ENCODE data around the gene DCST1. TPM values are rescaled to one million over a fixed set of nuclear protein-coding genes. Genes with fewer than 3 reads are reported as not detected.
"Not testable (repeated sequence)": the region's sequence is repeated elsewhere in the genome, so short reads cannot be mapped to it uniquely, and the experiment has no call there.

Gene DCST1
- total RNA-seq (2014; rRNA removed): not detected in 2 replicates
- Bru-seq, nascent RNA: percentile 12 among the genes with signal in this experiment
- percentile 21 among the genes with signal in this experiment for BruChase-seq, experiment 1, labeled RNA remaining after a 6-hour chase
- percentile 18 among the genes with signal in this experiment for BruChase-seq, experiment 2, labeled RNA remaining after a 2-hour chase
- long read RNA-seq, partial matches to known transcripts: 0 of 2 reads
- long read RNA-seq, other reads (novel, unspliced or antisense): 2 of 2 reads

GRCh38 chr1:155033524-155033923, at the start of gene DCST1, which contains the start of gene DCST2:
Gene DCST1, plus strand, starts transcription at chr1:155033824. Its CDS starts 213 bp downstream, at chr1:155034037.
Gene DCST2, minus strand, starts transcription at chr1:155033781. Its CDS starts 80 bp downstream, at chr1:155033701.
- intact Hi-C loops (cut with micrococcal nuclease): no loop called here
- no peaks in the 10 kb centered on the region for H3F3A ChIP-seq (ENCODE audit: low read length, unreplicated experiment)
- H3K9me3 ChIP-seq (ENCODE audit: low read length): no peaks in the 10 kb centered on the region
- POLR2A ChIA-PET (ENCODE audit: unreplicated experiment): no interaction called here
- CTCF ChIA-PET: no interaction called here
- H3K27me3 ChIP-seq (ENCODE audit: low read length): no peaks in the 10 kb centered on the region
- H3K36me3 ChIP-seq (ENCODE audit: low read depth, low read length): no peaks in the 10 kb centered on the region
- BruUV-seq (replicated peaks): no TSS peak
- H3K4me2 ChIP-seq (ENCODE audit: low read length): no peak within 1 kb of the TSS
- DNase-seq: no peak
- no peak within 1 kb of the TSS for H3K9ac ChIP-seq (ENCODE audit: low read length)
- H3K79me2 ChIP-seq (ENCODE audit: low read length): no peaks in the 10 kb centered on the region
- no peaks in the 10 kb centered on the region for H4K20me1 ChIP-seq (ENCODE audit: low read length)
- no peak for ATAC-seq
- H3K27ac ChIP-seq (ENCODE audit: low read length): no peak within 1 kb of the TSS
- peaks cover 8% of the 10 kb centered on the region for H3K4me1 ChIP-seq (ENCODE audit: insufficient read depth, low read length)
- no peaks in the 10 kb centered on the region for H3K9me2 ChIP-seq (replicated peaks; ENCODE audit: low read length)
- H3K4me3 ChIP-seq (ENCODE audit: low read length): no peak within 1 kb of the TSS
- no peak for TF ChIP-seq EZH2 (IDR thresholded peaks at IDR 0.05; ENCODE audit: low read length, unreplicated experiment)
- TF ChIP-seq, protein P1, sequence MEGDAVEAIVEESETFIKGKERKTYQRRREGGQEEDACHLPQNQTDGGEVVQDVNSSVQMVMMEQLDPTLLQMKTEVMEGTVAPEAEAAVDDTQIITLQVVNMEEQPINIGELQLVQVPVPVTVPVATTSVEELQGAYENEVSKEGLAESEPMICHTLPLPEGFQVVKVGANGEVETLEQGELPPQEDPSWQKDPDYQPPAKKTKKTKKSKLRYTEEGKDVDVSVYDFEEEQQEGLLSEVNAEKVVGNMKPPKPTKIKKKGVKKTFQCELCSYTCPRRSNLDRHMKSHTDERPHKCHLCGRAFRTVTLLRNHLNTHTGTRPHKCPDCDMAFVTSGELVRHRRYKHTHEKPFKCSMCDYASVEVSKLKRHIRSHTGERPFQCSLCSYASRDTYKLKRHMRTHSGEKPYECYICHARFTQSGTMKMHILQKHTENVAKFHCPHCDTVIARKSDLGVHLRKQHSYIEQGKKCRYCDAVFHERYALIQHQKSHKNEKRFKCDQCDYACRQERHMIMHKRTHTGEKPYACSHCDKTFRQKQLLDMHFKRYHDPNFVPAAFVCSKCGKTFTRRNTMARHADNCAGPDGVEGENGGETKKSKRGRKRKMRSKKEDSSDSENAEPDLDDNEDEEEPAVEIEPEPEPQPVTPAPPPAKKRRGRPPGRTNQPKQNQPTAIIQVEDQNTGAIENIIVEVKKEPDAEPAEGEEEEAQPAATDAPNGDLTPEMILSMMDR (conservative IDR thresholded peaks at IDR 0.05; ENCODE audit: low read depth, low read length): no peak
- TF ChIP-seq EZH2phosphoT487 (IDR thresholded peaks at IDR 0.05; ENCODE audit: borderline replicate concordance, low read length): no peak
- H2AFZ ChIP-seq (ENCODE audit: low read length): no peak within 1 kb of the TSS

DNA sequence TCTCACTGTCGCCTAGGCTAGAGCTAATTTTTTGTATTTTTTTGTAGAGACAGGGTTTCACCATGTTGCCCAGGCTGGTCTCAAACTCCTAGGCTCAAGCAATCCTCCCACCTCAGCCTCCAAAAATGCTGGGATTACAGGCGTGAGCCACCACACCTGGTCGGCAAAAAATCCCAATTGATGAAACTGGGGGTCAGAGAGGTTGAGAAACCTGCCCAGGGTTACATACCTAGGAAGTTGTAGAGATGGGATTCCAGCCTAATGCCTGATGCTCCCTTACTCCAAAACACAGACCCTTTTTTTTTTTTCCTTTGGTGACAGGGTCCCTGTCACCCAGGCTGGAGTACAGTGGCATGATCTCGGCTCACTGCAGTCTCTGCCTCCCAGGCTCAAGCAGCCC, 46.9 kb upstream of the DCST1 start:
- POLR2A ChIA-PET (ENCODE audit: unreplicated experiment): not testable (repeated sequence)

DNA sequence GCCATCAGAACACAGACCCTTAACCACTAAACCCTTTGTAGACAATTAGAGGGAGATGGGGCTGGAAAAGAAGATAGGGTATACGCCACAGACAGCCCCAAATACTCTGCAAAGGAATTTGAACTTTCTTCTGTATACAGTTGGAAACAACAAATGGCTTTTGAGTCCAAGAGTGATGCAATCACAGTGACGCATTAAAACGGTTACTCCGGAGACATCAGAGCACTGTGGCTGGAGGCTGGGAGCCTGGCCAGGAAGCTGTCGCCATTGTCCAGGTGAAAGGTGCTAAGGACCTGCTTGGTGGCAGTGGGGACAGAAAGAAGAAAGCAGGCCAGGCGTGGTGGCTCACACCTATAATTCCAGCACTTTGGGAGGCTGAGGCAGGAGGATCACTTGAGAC, 46.3 kb upstream of the DCST1 start:
- H3K9ac ChIP-seq (ENCODE audit: low read length): no peak overlapping the region
- H4K20me1 ChIP-seq (ENCODE audit: low read length): peaks cover 16% of the 10 kb centered on the region; the same call in 1 of the 2 replicates
- ChIA-PET CTCF (interaction anchor here (1.6 kb wide), 1 partner anchor 30 kb away, joined by 6 read pairs; no protein-coding TSS in a partner anchor), POLR2A (ENCODE audit: unreplicated experiment) (no interaction called here)
- no peak for TF ChIP-seq EZH2phosphoT487 (IDR thresholded peaks at IDR 0.05; ENCODE audit: borderline replicate concordance, low read length)
- no peak for TF ChIP-seq EZH2 (IDR thresholded peaks at IDR 0.05; ENCODE audit: low read length, unreplicated experiment)
- TF ChIP-seq, protein P1 (conservative IDR thresholded peaks at IDR 0.05; ENCODE audit: low read depth, low read length): no peak
- intact Hi-C loops (cut with micrococcal nuclease): loop anchor here (10.0 kb wide), 1 partner anchor 577 kb away; the partner anchor contains the start of gene ASH1L
- DNase-seq (no peak), ATAC-seq (no peak)
- peaks cover 38% of the 10 kb centered on the region for H3K36me3 ChIP-seq (ENCODE audit: low read depth, low read length)
- H3K4me1 ChIP-seq (ENCODE audit: insufficient read depth, low read length): peaks cover 6% of the 10 kb centered on the region
- peaks cover 2% of the 10 kb centered on the region for H3F3A ChIP-seq (ENCODE audit: low read length, unreplicated experiment)
- H3K4me2 ChIP-seq (ENCODE audit: low read length): no peak overlapping the region
- peaks cover 59% of the 10 kb centered on the region for H3K79me2 ChIP-seq (ENCODE audit: low read length)
- no peak overlapping the region for H3K4me3 ChIP-seq (ENCODE audit: low read length)
- no peak overlapping the region for H2AFZ ChIP-seq (ENCODE audit: low read length)
- no peaks in the 10 kb centered on the region for H3K9me2 ChIP-seq (replicated peaks; ENCODE audit: low read length)
- no peaks in the 10 kb centered on the region for H3K9me3 ChIP-seq (ENCODE audit: low read length)
- H3K27me3 ChIP-seq (ENCODE audit: low read length): no peaks in the 10 kb centered on the region
- H3K27ac ChIP-seq (ENCODE audit: low read length): no peak overlapping the region
- no TSS peak for BruUV-seq (replicated peaks)

More for the DNA sequence above, 46.9 kb upstream of the DCST1 start:
- H3K27ac ChIP-seq (ENCODE audit: low read length); H3K4me1 ChIP-seq (ENCODE audit: insufficient read depth, low read length); H3K4me3 ChIP-seq (ENCODE audit: low read length); H3K4me2 ChIP-seq (ENCODE audit: low read length); ATAC-seq; CTCF ChIA-PET; H3K9me2 ChIP-seq (replicated peaks; ENCODE audit: low read length); H3F3A ChIP-seq (ENCODE audit: low read length, unreplicated experiment); H2AFZ ChIP-seq (ENCODE audit: low read length); H3K9me3 ChIP-seq (ENCODE audit: low read length); BruUV-seq (replicated peaks); H3K9ac ChIP-seq (ENCODE audit: low read length); H3K27me3 ChIP-seq (ENCODE audit: low read length); DNase-seq: not testable (repeated sequence)
- Histone ChIP-seq H4K20me1 (ENCODE audit: low read length) (peaks cover 16% of the 10 kb centered on the region; the same call in 1 of the 2 replicates), H3K36me3 (ENCODE audit: low read depth, low read length) (peaks cover 38% of the 10 kb centered on the region), H3K79me2 (ENCODE audit: low read length) (peaks cover 59% of the 10 kb centered on the region)
- intact Hi-C loops (cut with micrococcal nuclease): loop anchor here (10.0 kb wide), 1 partner anchor 578 kb away; the partner anchor contains the start of gene ASH1L
